HG02852 (cell line): ENCODE measurements around the gene COL5A2.

Source experiments
- ATAC-seq: cut with Tn5 transposase; IDR thresholded peaks from one replicate; pipeline ENCODE4 v1.9.1; 2021; ENCODE audit warnings: mild to moderate bottlenecking, moderate library complexity; ENCODE audit not compliant: unreplicated experiment

Gene COL5A2

GRCh38 chr2:189179570-189179950 lies at the start of gene COL5A2:
TSS of gene COL5A2 (minus strand) at chr2:189179761. CDS start at chr2:189179604, 157 bp downstream.
- ATAC-seq: no peak

GRCh38 chr2:189226017-189226416 lies 46.5 kb upstream of the COL5A2 start:
- no peak for ATAC-seq

GRCh38 chr2:189225032-189225431 lies 45.5 kb upstream of the COL5A2 start:
- no peak for ATAC-seq

- ATAC-seq: no peak
Observed at GRCh38 chr2:189222468-189223105, 43.0 kb upstream of the COL5A2 start.

- ATAC-seq: no peak
Observed at GRCh38 chr2:189221811-189222467, 42.4 kb upstream of the COL5A2 start.

- ATAC-seq: no peak
Observed at GRCh38 chr2:189218236-189218635, 38.7 kb upstream of the COL5A2 start.

GRCh38 chr2:189217541-189217940 lies 38.0 kb upstream of the COL5A2 start:
- ATAC-seq: no peak

- no peak for ATAC-seq
Observed at GRCh38 chr2:189217051-189217450, 37.5 kb upstream of the COL5A2 start.

GRCh38 chr2:189214484-189214883 lies 34.9 kb upstream of the COL5A2 start:
- ATAC-seq: no peak

GRCh38 chr2:189213250-189213649 lies 33.7 kb upstream of the COL5A2 start:
- no peak for ATAC-seq

- ATAC-seq: no peak
Observed at GRCh38 chr2:189210250-189211087, 30.9 kb upstream of the COL5A2 start.

GRCh38 chr2:189208254-189208653 lies 28.7 kb upstream of the COL5A2 start:
- no peak for ATAC-seq

GRCh38 chr2:189204322-189204941 lies 24.9 kb upstream of the COL5A2 start:
- no peak for ATAC-seq

- ATAC-seq: no peak
Observed at GRCh38 chr2:189203177-189203799, 23.7 kb upstream of the COL5A2 start.

GRCh38 chr2:189199797-189200196 lies 20.2 kb upstream of the COL5A2 start:
- no peak for ATAC-seq

GRCh38 chr2:189192766-189193165 lies 13.2 kb upstream of the COL5A2 start:
- no peak for ATAC-seq

GRCh38 chr2:189191766-189192165 lies 12.2 kb upstream of the COL5A2 start:
- no peak for ATAC-seq

- ATAC-seq: no peak
Observed at GRCh38 chr2:189190685-189191084, 11.1 kb upstream of the COL5A2 start.

GRCh38 chr2:189188115-189188805 lies 8.7 kb upstream of the COL5A2 start:
- no peak for ATAC-seq

GRCh38 chr2:189183170-189183569 lies 3.6 kb upstream of the COL5A2 start:
- ATAC-seq: no peak
